ENCODE measurements around the gene ADAT2.

ADAT2 gene

DNA sequence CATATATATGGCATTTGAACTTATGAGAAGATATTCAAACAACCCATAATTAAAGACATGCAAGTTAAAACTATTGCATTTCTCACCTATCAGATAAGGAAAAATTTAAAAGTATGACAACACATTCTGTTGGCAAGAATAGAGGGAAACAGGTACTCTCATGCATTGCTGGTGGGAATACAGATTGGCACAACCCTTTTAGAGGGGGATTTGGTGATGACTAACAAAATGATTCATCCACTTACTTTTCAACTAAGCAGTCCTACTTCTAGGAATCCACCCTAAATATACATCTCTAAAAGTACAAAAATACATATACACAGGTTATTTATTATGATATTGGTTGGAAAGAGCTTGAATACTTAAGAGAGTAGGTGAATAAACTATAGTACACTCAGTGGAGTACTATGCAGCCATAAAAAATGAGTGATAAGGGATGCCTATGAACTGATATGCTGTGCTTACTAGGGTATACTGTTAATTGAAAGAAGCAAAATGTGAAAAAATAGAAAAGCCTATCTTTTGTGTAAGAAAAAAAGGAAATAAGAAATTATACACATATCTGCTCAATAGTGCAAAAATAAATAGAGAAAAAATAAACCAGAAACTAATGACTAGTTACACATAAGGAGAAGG lies 42.2 kb downstream of the ADAT2 start:
- H3K4me1 ChIP-seq (ENCODE audit: control insufficient read depth, insufficient read depth, low read length, poor library complexity, severe bottlenecking), result no peaks in the 10 kb centered on the region
- H3K27ac ChIP-seq (ENCODE audit: low read depth, low read length, severe bottlenecking), result no peak overlapping the region
- H3K36me3 ChIP-seq (ENCODE audit: control insufficient read depth, insufficient read depth, low read length), result no peaks in the 10 kb centered on the region
- no peaks in the 10 kb centered on the region for H3K9me3 ChIP-seq (ENCODE audit: control insufficient read depth, low read length)
- H3K4me3 ChIP-seq (ENCODE audit: extremely low read depth, insufficient read depth, low read length, poor library complexity, severe bottlenecking), result no peak overlapping the region

DNA sequence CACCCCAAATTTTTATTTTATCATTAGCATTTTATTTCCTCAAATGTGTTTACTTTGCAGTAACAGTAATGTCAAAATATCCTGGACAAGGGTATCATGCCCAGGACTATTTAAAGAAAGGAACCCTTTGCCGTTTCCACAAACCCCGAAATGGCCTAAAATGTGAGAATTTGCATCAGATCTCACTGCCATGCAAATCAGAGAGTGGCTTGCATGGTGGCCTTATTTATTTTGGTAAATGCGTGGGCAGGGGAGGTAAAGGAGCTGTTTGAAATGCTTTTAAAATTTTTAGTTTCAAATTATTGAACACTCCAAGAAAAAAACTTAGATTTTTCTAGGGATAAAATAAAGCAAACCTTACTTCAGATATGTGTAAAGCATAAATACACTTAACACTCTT lies 43.8 kb downstream of the ADAT2 start:
- H3K36me3 ChIP-seq (ENCODE audit: control insufficient read depth, insufficient read depth, low read length), result no peaks in the 10 kb centered on the region
- H3K4me3 ChIP-seq (ENCODE audit: extremely low read depth, insufficient read depth, low read length, poor library complexity, severe bottlenecking), result no peak overlapping the region
- no peak overlapping the region for H3K27ac ChIP-seq (ENCODE audit: low read depth, low read length, severe bottlenecking)
- no peaks in the 10 kb centered on the region for H3K4me1 ChIP-seq (ENCODE audit: control insufficient read depth, insufficient read depth, low read length, poor library complexity, severe bottlenecking)
- H3K9me3 ChIP-seq (ENCODE audit: control insufficient read depth, low read length), result no peaks in the 10 kb centered on the region
- WGBS, 2 experiments (ENCODE audit: insufficient coverage in 2 of 2), result 89 to 100% methylated on average over 2 of the region's 3 CpGs

DNA sequence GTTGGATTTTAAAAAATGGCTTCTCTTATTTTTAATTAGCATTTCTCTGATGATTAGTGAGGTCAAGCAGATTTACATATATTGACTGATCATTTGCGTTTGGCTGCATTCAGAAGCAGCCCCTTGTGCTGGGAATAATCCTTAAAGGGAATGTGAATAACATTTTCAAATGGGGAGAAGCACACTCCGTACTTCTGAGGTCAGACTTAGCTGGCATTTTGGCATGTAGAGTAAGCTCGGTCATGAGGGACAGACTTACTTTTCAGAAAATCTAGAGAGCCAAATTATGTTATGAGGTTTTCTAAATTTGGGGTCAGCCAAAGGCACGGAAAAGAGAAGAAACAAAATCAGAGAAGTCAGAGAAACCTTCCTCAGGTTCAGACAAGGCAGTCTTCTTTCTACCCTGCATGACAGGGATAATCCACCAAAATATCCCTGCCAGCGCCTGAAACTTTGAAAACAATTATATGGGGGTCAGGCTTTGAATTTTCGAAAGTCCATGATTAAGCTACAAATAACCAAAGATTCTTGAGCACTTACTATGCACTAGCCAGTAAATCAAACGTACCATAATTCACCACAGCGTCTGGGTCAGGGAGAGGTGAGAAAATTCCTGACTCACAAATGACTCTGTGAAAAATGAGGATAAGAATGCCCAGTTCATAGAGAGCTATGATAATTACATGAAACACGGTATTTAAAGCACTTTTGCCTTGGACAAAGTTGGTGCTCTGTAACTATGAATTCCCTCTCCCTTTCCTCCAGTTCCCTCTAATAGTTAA lies 44.9 kb downstream of the ADAT2 start:
- H3K36me3 ChIP-seq (ENCODE audit: control insufficient read depth, insufficient read depth, low read length), result no peaks in the 10 kb centered on the region
- no peaks in the 10 kb centered on the region for H3K9me3 ChIP-seq (ENCODE audit: control insufficient read depth, low read length)
- H3K27ac ChIP-seq (ENCODE audit: low read depth, low read length, severe bottlenecking), result no peak overlapping the region
- H3K4me1 ChIP-seq (ENCODE audit: control insufficient read depth, insufficient read depth, low read length, poor library complexity, severe bottlenecking), result no peaks in the 10 kb centered on the region
- WGBS, 2 experiments (ENCODE audit: insufficient coverage in 2 of 2), result 74 to 85% methylated on average over 5 to 6 of the region's 9 CpGs
- H3K4me3 ChIP-seq (ENCODE audit: extremely low read depth, insufficient read depth, low read length, poor library complexity, severe bottlenecking), result no peak overlapping the region

DNA sequence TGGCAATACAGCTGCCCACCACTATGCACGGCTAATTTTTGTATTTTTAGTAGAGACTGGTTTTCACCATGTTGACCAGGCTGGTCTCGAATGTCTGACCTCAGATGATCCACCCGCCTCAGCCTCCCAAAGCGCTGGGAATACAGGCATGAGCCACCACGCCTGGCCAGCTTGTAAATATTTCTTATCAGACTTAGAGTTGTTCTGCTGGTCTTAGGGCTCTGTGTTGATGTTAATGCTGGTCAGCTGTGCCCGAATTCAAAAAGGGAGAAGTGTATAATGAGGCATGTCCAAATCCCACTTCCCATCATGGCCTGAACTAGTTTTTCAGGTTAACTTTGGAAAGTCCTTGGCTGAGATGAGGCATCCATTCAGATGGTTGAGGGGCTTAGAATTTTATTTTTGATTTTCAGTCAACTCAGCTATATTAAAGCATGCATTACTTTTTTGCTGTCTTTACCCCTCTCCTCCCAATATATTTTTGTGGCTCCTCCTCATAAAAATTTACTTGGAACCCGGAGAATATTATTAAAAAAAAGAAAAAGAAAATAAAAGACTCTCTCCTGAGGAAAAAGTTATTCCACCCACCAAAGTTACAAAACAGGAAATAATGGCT lies 47.7 kb downstream of the ADAT2 start:
- 93 to 100% methylated on average over 3 to 4 of the region's 7 CpGs for WGBS, 2 experiments (ENCODE audit: insufficient coverage in 2 of 2)
- H3K4me3 ChIP-seq (ENCODE audit: extremely low read depth, insufficient read depth, low read length, poor library complexity, severe bottlenecking), result no peak overlapping the region
- no peaks in the 10 kb centered on the region for H3K36me3 ChIP-seq (ENCODE audit: control insufficient read depth, insufficient read depth, low read length)
- peaks cover 5% of the 10 kb centered on the region for H3K4me1 ChIP-seq (ENCODE audit: control insufficient read depth, insufficient read depth, low read length, poor library complexity, severe bottlenecking)
- H3K9me3 ChIP-seq (ENCODE audit: control insufficient read depth, low read length), result no peaks in the 10 kb centered on the region
- H3K27ac ChIP-seq (ENCODE audit: low read depth, low read length, severe bottlenecking), result no peak overlapping the region

DNA sequence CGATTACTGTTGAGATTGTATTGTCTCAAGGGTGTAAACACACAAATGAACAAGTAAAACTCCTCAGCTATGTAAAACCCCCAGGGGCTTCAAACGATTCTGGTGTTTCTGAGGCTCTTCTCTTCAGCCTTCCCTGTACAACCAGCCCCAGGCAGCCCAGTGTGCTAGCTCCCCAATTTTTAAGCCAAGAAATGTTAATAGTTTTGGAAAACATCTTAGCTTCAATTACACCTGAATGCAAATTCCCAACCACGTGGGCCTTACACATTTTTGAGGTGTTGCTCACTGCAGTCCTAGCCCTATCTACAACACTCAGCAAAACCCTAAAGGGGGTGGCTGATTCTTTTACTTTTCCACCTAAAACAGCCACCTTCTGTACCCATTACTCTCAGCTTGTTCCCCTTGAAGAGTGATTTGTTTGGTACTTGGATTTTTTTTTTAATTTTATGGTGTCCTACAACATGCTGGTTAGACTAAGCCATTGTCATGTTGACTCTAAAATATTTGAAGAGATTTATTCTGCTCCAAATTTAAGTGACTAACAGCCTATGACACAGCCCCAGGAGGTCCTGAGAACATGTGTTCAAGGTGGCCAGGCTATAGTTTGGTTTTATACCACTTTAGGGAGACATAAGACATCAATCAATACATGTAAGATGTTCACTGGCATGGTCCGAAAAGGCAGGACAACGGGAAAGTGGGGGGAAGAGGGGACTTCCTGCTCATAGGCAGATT lies 48.7 kb downstream of the ADAT2 start:
- whole genome bisulfite sequencing, 2 experiments (ENCODE audit: insufficient coverage in 2 of 2), result 62 to 87% methylated on average over 2 to 3 of the region's 5 CpGs
- H3K36me3 ChIP-seq (ENCODE audit: control insufficient read depth, insufficient read depth, low read length), result no peaks in the 10 kb centered on the region
- H3K27ac ChIP-seq (ENCODE audit: low read depth, low read length, severe bottlenecking), result no peak overlapping the region
- H3K4me1 ChIP-seq (ENCODE audit: control insufficient read depth, insufficient read depth, low read length, poor library complexity, severe bottlenecking), result peaks cover 15% of the 10 kb centered on the region
- H3K9me3 ChIP-seq (ENCODE audit: control insufficient read depth, low read length), result no peaks in the 10 kb centered on the region
- no peak overlapping the region for H3K4me3 ChIP-seq (ENCODE audit: extremely low read depth, insufficient read depth, low read length, poor library complexity, severe bottlenecking)

DNA sequence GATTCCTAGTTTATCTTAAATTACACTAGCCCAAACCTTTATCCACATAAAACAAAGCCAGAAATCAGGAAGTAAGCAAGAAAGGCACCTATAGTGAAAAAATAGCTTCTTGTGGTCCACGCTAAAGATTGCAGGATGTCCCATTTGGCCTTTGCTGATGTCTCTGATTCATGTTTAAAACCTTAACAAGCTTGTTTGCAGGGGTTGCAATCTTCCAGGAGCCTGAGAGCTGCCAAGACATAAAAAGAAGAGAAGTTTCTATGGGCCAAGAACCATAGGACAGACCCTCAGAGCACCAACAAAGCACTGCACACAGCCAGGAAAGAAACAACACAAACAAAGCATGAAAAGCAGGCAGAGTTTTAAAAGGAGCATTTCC lies 49.4 kb downstream of the ADAT2 start:
- H3K4me3 ChIP-seq (ENCODE audit: extremely low read depth, insufficient read depth, low read length, poor library complexity, severe bottlenecking), result no peak overlapping the region
- 86% methylated on average over 1 of the region's 1 CpG; no CpG with 5 or more reads in 1 of the 2 experiments for WGBS, 2 experiments (ENCODE audit: insufficient coverage in 2 of 2)

DNA sequence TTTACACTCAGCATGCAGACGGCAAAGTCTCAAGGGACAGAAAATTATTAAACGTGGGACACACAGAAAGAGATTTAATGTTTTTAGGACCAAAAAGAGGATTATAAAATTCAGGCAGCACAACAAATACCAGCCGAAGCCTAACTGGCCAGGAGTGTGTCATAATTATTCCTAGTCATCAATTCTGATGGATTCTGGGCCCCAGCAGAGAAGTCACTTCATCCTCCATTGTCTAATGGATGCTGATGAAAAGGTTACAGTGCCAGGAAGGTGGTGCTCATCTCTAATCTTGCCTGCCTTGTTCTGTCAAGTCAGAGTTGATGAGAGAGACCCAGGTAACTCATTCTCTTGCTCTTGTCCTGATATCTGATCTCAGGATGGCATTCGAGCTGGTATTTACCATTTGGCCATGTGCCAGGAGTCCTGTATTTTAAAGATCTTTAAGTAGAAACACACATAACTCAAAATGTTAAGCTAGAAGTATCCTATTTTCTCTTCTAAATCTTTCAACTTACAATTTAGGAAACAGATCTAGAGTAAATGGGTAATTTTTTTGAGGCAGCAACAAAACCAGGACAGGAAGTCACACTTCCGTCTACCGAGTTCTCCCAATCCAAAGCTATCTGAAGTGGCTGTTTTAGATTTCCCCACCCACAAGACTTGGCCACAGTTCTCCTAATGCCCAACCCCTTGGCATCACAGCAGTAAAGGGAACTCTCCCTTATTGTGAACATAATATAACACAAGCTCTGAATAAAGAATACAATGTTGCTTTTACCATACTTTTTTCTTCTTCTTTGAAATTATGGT lies 50.0 kb downstream of the ADAT2 start:
- 87 to 100% methylated on average over 2 to 6 of the region's 6 CpGs for WGBS, 2 experiments (ENCODE audit: insufficient coverage in 2 of 2)
- Histone ChIP-seq H3K4me1 (ENCODE audit: control insufficient read depth, insufficient read depth, low read length, poor library complexity, severe bottlenecking) (peaks cover 22% of the 10 kb centered on the region), H3K9me3 (ENCODE audit: control insufficient read depth, low read length) (no peaks in the 10 kb centered on the region), H3K36me3 (ENCODE audit: control insufficient read depth, insufficient read depth, low read length) (no peaks in the 10 kb centered on the region), H3K4me3 (ENCODE audit: extremely low read depth, insufficient read depth, low read length, poor library complexity, severe bottlenecking) (no peak overlapping the region), H3K27ac (ENCODE audit: low read depth, low read length, severe bottlenecking) (no peak overlapping the region)

More for the DNA sequence above, 49.4 kb downstream of the ADAT2 start:
- H3K36me3 ChIP-seq (ENCODE audit: control insufficient read depth, insufficient read depth, low read length), result no peaks in the 10 kb centered on the region
- H3K27ac ChIP-seq (ENCODE audit: low read depth, low read length, severe bottlenecking), result no peak overlapping the region
- no peaks in the 10 kb centered on the region for H3K9me3 ChIP-seq (ENCODE audit: control insufficient read depth, low read length)
- peaks cover 22% of the 10 kb centered on the region for H3K4me1 ChIP-seq (ENCODE audit: control insufficient read depth, insufficient read depth, low read length, poor library complexity, severe bottlenecking)

DNA sequence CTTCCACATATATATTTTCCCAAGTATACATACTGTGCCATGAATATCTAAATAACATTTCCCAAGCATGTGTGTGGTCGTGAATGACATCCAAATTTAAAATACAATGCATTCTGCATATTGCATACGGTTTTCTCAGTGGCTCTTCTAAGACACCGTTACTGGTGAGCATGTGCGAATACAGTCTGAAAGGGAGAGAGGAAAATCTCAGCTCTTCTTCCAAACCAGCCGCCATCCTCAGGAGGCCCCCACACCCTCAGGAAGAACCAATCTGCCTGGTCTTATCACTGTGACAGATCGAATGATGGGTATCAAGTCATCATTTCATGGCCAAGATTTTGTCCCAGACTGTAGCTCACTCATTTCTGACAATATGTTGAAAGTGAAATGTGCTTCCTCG lies 50.7 kb downstream of the ADAT2 start:
- Histone ChIP-seq H3K9me3 (ENCODE audit: control insufficient read depth, low read length) (no peaks in the 10 kb centered on the region), H3K4me3 (ENCODE audit: extremely low read depth, insufficient read depth, low read length, poor library complexity, severe bottlenecking) (no peak overlapping the region), H3K4me1 (ENCODE audit: control insufficient read depth, insufficient read depth, low read length, poor library complexity, severe bottlenecking) (peaks cover 22% of the 10 kb centered on the region), H3K27ac (ENCODE audit: low read depth, low read length, severe bottlenecking) (no peak overlapping the region), H3K36me3 (ENCODE audit: control insufficient read depth, insufficient read depth, low read length) (no peaks in the 10 kb centered on the region)
- WGBS, 2 experiments (ENCODE audit: insufficient coverage in 2 of 2), result 89 to 98% methylated on average over 3 to 5 of the region's 7 CpGs

DNA sequence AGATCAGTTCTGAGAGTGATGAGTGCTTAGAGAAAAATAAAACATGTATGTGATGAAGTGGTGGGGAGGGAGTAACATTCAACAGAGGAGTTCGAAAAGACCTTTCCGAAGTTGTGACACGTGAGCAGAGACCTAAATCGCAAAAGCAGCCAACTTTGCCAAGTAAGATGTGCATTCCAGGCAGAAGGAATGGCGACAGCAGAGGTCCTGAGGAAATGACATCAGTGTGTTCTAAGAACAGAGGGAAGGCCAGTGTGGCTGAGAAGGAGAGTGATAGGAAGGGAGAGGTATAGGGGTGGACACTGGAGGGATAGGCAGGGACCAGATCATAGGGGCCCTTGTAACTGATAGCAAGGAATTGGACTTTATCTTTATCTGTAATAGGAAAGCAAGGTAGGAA lies 51.3 kb downstream of the ADAT2 start:
- Histone ChIP-seq H3K9me3 (ENCODE audit: control insufficient read depth, low read length) (no peaks in the 10 kb centered on the region), H3K27ac (ENCODE audit: low read depth, low read length, severe bottlenecking) (no peak overlapping the region), H3K36me3 (ENCODE audit: control insufficient read depth, insufficient read depth, low read length) (no peaks in the 10 kb centered on the region), H3K4me3 (ENCODE audit: extremely low read depth, insufficient read depth, low read length, poor library complexity, severe bottlenecking) (no peak overlapping the region), H3K4me1 (ENCODE audit: control insufficient read depth, insufficient read depth, low read length, poor library complexity, severe bottlenecking) (peaks cover 22% of the 10 kb centered on the region)
- WGBS, 2 experiments (ENCODE audit: insufficient coverage in 2 of 2), result 91 to 95% methylated on average over 5 of the region's 5 CpGs

All from mesodermal cell (in vitro differentiated cells).